ENCODE measurements around the gene EHD1. TPM values are rescaled to one million over a fixed set of nuclear protein-coding genes. Genes with fewer than 3 reads are reported as not detected.
A peak's percentile ranks its signal among the peaks of the same experiment; 100 is the strongest.

EHD1 gene
- total and polyA plus RNA-seq, 2 of the 8 experiments (the other 6 are each of a cell fraction or from before 2014, with no cell fraction given), result 31.5 to 42.9 TPM

- Histone ChIP-seq H3K79me2 (ENCODE audit: control insufficient read depth in 1 of 2, insufficient read depth in 2 of 2, low read length in 2 of 2) (no peaks in the 10 kb centered on the region), H2BK20ac (ENCODE audit: low read length) (0 out of 2 replicates have a peak overlapping the region, but pooled peaks have one; percentile 83), H3K27ac (ENCODE audit: low read depth, low read length) (no peak overlapping the region), H3K18ac (ENCODE audit: extremely low read depth, low read length) (peak overlapping the region; percentile 56), H2BK15ac (ENCODE audit: low read length) (peak overlapping the region; percentile 77; the same call in 1 of the 2 replicates), H4K20me1 (replicated peaks in 1 of 2; ENCODE audit: control insufficient read depth in 1 of 2, insufficient read depth in 2 of 2, low read length in 2 of 2) (no peaks in the 10 kb centered on the region), H3K23me2 (ENCODE audit: low read depth, low read length) (no peaks in the 10 kb centered on the region; the same call in 1 of the 2 replicates), H2BK120ac (replicated peaks; ENCODE audit: low read depth, low read length) (no peak overlapping the region), H3K4me1 (replicated peaks in 1 of 4; ENCODE audit: control insufficient read depth in 3 of 4, insufficient read depth in 4 of 4, low read length in 3 of 4) (peaks cover 0 to 11% (median 8%) of the 10 kb centered on the region in 4 experiments; a peak in 6 of 7 replicates), H3K23ac (ENCODE audit: insufficient read length) (no peak overlapping the region), H3K14ac (ENCODE audit: insufficient read length) (no peak overlapping the region), H3K4me2 (ENCODE audit: insufficient read depth in 1 of 2, low read depth in 2 of 2, low read length in 2 of 2) (no peak overlapping the region; a peak in 1 of 4 replicates), H3K4ac (replicated peaks; ENCODE audit: insufficient read length, low read depth, low read length) (peak overlapping the region; percentile 36), H3K79me1 (ENCODE audit: low read depth, low read length) (no peaks in the 10 kb centered on the region), H4K8ac (ENCODE audit: extremely low read depth, insufficient read depth, low read length) (peak overlapping the region; percentile 66), H2BK5ac (ENCODE audit: low read depth, low read length) (no peak overlapping the region), H2AK5ac (ENCODE audit: low read depth, low read length) (no peak overlapping the region), H2AFZ (ENCODE audit: low read length) (peak overlapping the region; percentile 73; the same call in 1 of the 2 replicates), H3K27me3 (replicated peaks in 1 of 4; ENCODE audit: control insufficient read depth in 3 of 4, extremely low read depth in 1 of 4, insufficient read depth in 3 of 4, low read length in 3 of 4) (no peaks in the 10 kb centered on the region; a peak in 1 of 7 replicates), H3K9ac (replicated peaks in 1 of 4; ENCODE audit: extremely low read depth in 1 of 4, low read depth in 3 of 4, low read length in 3 of 4) (no peak overlapping the region), H3K9me3 (ENCODE audit: insufficient read depth in 2 of 2, low read depth in 1 of 2, low read length in 1 of 2) (no peaks in the 10 kb centered on the region), H4K91ac (replicated peaks; ENCODE audit: insufficient read length, low read length) (peak overlapping the region; percentile 11), H3K56ac (replicated peaks; ENCODE audit: insufficient read length, low read depth, low read length) (no peak overlapping the region), H2BK12ac (ENCODE audit: low read depth, low read length) (peak overlapping the region; percentile 60; the same call in 1 of the 2 replicates), H3K36me3 (ENCODE audit: control insufficient read depth in 2 of 4, insufficient read depth in 4 of 4, low read length in 3 of 4) (no peaks in the 10 kb centered on the region), H3K4me3 (ENCODE audit: extremely low read depth in 1 of 4, insufficient read depth in 2 of 4, low read depth in 3 of 4, low read length in 4 of 4) (no peak overlapping the region), H4K5ac (ENCODE audit: insufficient read length, low read depth, low read length) (no peak overlapping the region)
- ChIA-PET CTCF (ENCODE audit: partially characterized antibody) (interaction anchor here (0.7 to 32.2 kb wide), 13 partner anchors 8 to 110 kb away, joined by 3 to 1058 read pairs (median 5); partner anchors contain the start of genes BATF2, CDC42BPG, EHD1 and SF1), POLR2A (ENCODE audit: partially characterized antibody) (interaction anchor here (0.7 to 24.6 kb wide), 4 partner anchors 12 to 582 kb away, joined by 3 to 408 read pairs (median 34); partner anchors contain the start of gene EHD1)
- DNase-seq (ENCODE audit: low read depth in 1 of 2, low spot score in 2 of 2) (no peak), FAIRE-seq (no peak)
- 74% methylated on average over 9 of the region's 9 CpGs; no CpG with 5 or more reads in 1 of the 2 experiments for WGBS, 2 experiments (ENCODE audit: extremely low coverage in 1 of 2, insufficient coverage in 1 of 2, insufficient read length in 1 of 2, insufficient replicate concordance in 2 of 2, low coverage in 1 of 2, low lambda C conversion rate in 2 of 2, missing lambda C conversion rate in 1 of 2)
- no peak for TF ChIP-seq SP2 (IDR thresholded peaks at IDR 0.05; ENCODE audit: low read length)
- TF ChIP-seq ZNF274 (IDR thresholded peaks at IDR 0.05; ENCODE audit: borderline replicate concordance, extremely low read depth, low read length), result no peak
- no peak for TF ChIP-seq SIN3A (conservative IDR thresholded peaks at IDR 0.05 in 1 of 2, IDR thresholded peaks at IDR 0.05 in 1 of 2; ENCODE audit: low read depth in 1 of 2, low read length in 2 of 2)
Observed at GRCh38 chr11:64888729-64889511, 10.5 kb upstream of the EHD1 start.
